Measurements from ENCODE around the gene GRPEL2. TPM values are rescaled to one million over a fixed set of nuclear protein-coding genes. Genes with fewer than 3 reads are reported as not detected.

GRPEL2 gene
- polyA plus RNA-seq, 1 donor = 17.3 TPM

GRCh38 chr5:149357370-149358293, 12.3 kb downstream of the GRPEL2 start, which contains the start of gene PCYOX1L:
TSS of gene PCYOX1L (plus strand) at chr5:149358046. CDS start at chr5:149358069, 23 bp downstream.
- peak; percentile 65 for DNase-seq (ENCODE audit: low read depth)

GRCh38 chr5:149358294-149358651, 13.0 kb downstream of the GRPEL2 start:
- DNase-seq (ENCODE audit: low read depth) = no peak

- no peak for DNase-seq (ENCODE audit: low read depth)
Observed at GRCh38 chr5:149358868-149359495, 13.7 kb downstream of the GRPEL2 start.

GRCh38 chr5:149360272-149360671, 15.0 kb downstream of the GRPEL2 start:
- DNase-seq (ENCODE audit: low read depth) = no peak

GRCh38 chr5:149362541-149362940, 17.2 kb downstream of the GRPEL2 start:
- no peak for DNase-seq (ENCODE audit: low read depth)

- DNase-seq (ENCODE audit: low read depth) = no peak
Observed at GRCh38 chr5:149363358-149363757, 18.1 kb downstream of the GRPEL2 start.

- no peak for DNase-seq (ENCODE audit: low read depth)
Observed at GRCh38 chr5:149363936-149364335, 18.6 kb downstream of the GRPEL2 start.

GRCh38 chr5:149364719-149365118, 19.4 kb downstream of the GRPEL2 start:
- DNase-seq (ENCODE audit: low read depth) = no peak

- DNase-seq (ENCODE audit: low read depth) = no peak
Observed at GRCh38 chr5:149365418-149365817, 20.1 kb downstream of the GRPEL2 start.

- DNase-seq (ENCODE audit: low read depth) = no peak
Observed at GRCh38 chr5:149366169-149366729, 20.9 kb downstream of the GRPEL2 start.

- no peak for DNase-seq (ENCODE audit: low read depth)
Observed at GRCh38 chr5:149367249-149367971, 22.1 kb downstream of the GRPEL2 start.

GRCh38 chr5:149367972-149368645, 22.8 kb downstream of the GRPEL2 start:
- no peak for DNase-seq (ENCODE audit: low read depth)

GRCh38 chr5:149370878-149371277, 25.6 kb downstream of the GRPEL2 start:
- DNase-seq (ENCODE audit: low read depth) = no peak

- DNase-seq (ENCODE audit: low read depth) = no peak
Observed at GRCh38 chr5:149371296-149371962, 26.1 kb downstream of the GRPEL2 start.

GRCh38 chr5:149372076-149372795, 26.9 kb downstream of the GRPEL2 start:
- no peak for DNase-seq (ENCODE audit: low read depth)

GRCh38 chr5:149372932-149373331, 27.6 kb downstream of the GRPEL2 start:
- no peak for DNase-seq (ENCODE audit: low read depth)

- DNase-seq (ENCODE audit: low read depth) = no peak
Observed at GRCh38 chr5:149374303-149374702, 29.0 kb downstream of the GRPEL2 start.

- DNase-seq (ENCODE audit: low read depth) = no peak
Observed at GRCh38 chr5:149374801-149375200, 29.5 kb downstream of the GRPEL2 start.

GRCh38 chr5:149375434-149375833, 30.1 kb downstream of the GRPEL2 start:
- DNase-seq (ENCODE audit: low read depth) = no peak

GRCh38 chr5:149376104-149376503, 30.8 kb downstream of the GRPEL2 start:
- DNase-seq (ENCODE audit: low read depth) = no peak
